MM.1S (cell line): ENCODE data around the gene RABGAP1L.

Source experiments
- DNase-seq: peaks from one replicate; pipeline ENCODE4 v3.0.0-alpha.2; 2015
- H2AFZ ChIP-seq: fragments of 300-600 bp; sonication (generic); 2 replicates; pipeline ENCODE4 v1.6.0; 2016; ENCODE audit warnings: antibody characterized with exemption, low read length
- H3F3A ChIP-seq: fragments of 300-600 bp; sonication (generic); 2 replicates; pipeline ENCODE4 v1.6.1; 2016; ENCODE audit warnings: mild to moderate bottlenecking, antibody characterized with exemption, low read length, moderate library complexity, mixed read lengths; ENCODE audit not compliant: insufficient read depth
- H3K27ac ChIP-seq: fragments of 300-600 bp; sonication (generic); 2 replicates; pipeline ENCODE4 v1.5.1; 2016; ENCODE audit warnings: mild to moderate bottlenecking, low read length
- H3K27me3 ChIP-seq: fragments of 300-600 bp; sonication (generic); replicated peaks from 2 replicates; pipeline ENCODE4 v1.6.0; 2016; ENCODE audit warnings: low read length; ENCODE audit not compliant: insufficient read depth
- H3K36me3 ChIP-seq: fragments of 300-600 bp; sonication (generic); replicated peaks from 2 replicates; pipeline ENCODE4 v1.6.1; 2016; ENCODE audit warnings: mild to moderate bottlenecking, low read length, mixed read lengths; ENCODE audit not compliant: insufficient read depth
- H3K4me1 ChIP-seq: fragments of 300-600 bp; sonication (generic); 2 replicates; pipeline ENCODE4 v1.6.1; 2016; ENCODE audit warnings: low read length, mixed read lengths
- H3K4me2 ChIP-seq: fragments of 300-600 bp; sonication (generic); 2 replicates; pipeline ENCODE4 v1.6.0; 2016; ENCODE audit warnings: low read depth, low read length
- H3K4me3 ChIP-seq: fragments of 300-600 bp; sonication (generic); 2 replicates; pipeline ENCODE4 v1.5.1; 2016; ENCODE audit warnings: low read length, mixed read lengths
- H3K79me2 ChIP-seq: fragments of 300-600 bp; sonication (generic); 2 replicates; pipeline ENCODE4 v1.6.1; 2016; ENCODE audit warnings: mixed run types, low read length, mixed read lengths
- H3K9ac ChIP-seq: fragments of 300-600 bp; sonication (generic); 2 replicates; pipeline ENCODE4 v1.6.1; 2016; ENCODE audit warnings: low read length, mixed read lengths
- H3K9me2 ChIP-seq: fragments of 300-600 bp; sonication (generic); replicated peaks from 2 replicates; pipeline ENCODE4 v1.6.1; 2016; ENCODE audit warnings: mild to moderate bottlenecking, low read length, mixed read lengths; ENCODE audit not compliant: insufficient read depth
- H3K9me3 ChIP-seq: fragments of 300-600 bp; sonication (generic); replicated peaks from 2 replicates; pipeline ENCODE4 v1.6.1; 2016; ENCODE audit warnings: mild to moderate bottlenecking, low read length, mixed read lengths; ENCODE audit not compliant: insufficient read depth
- H4K20me1 ChIP-seq: fragments of 300-600 bp; sonication (generic); 2 replicates; pipeline ENCODE4 v1.6.1; 2016; ENCODE audit warnings: mild to moderate bottlenecking, low read length, moderate library complexity, mixed read lengths; ENCODE audit not compliant: insufficient read depth
- CTCF ChIP-seq: fragments of 300-600 bp; sonication (generic); IDR thresholded peaks from 2 replicates; pipeline ENCODE4 v1.5.1; 2016; ENCODE audit warnings: antibody characterized with exemption, low read length, mixed read lengths
- EZH2 ChIP-seq: fragments of 300-600 bp; sonication (generic); optimal IDR thresholded peaks from 2 replicates; pipeline ENCODE3; 2017; ENCODE audit warnings: low read depth, mild to moderate bottlenecking, antibody characterized with exemption, low read length, mixed read lengths
- EZH2phosphoT487 ChIP-seq: fragments of 300-600 bp; sonication (generic); IDR thresholded peaks from 2 replicates; pipeline ENCODE4 v1.6.1; 2018; ENCODE audit warnings: antibody characterized with exemption, low read length

Gene RABGAP1L

GRCh38 chr1:174949645-174950044, 790.3 kb downstream of the RABGAP1L start:
- H3K9me2 ChIP-seq, result no peaks in the 10 kb centered on the region
- H3K79me2 ChIP-seq, result no peaks in the 10 kb centered on the region
- DNase-seq, result no peak
- no peak overlapping the region for H3K4me3 ChIP-seq
- H2AFZ ChIP-seq, result no peak overlapping the region
- H3K27me3 ChIP-seq, result no peaks in the 10 kb centered on the region
- no peak overlapping the region for H3K4me2 ChIP-seq
- no peak overlapping the region for H3K27ac ChIP-seq
- H3K36me3 ChIP-seq, result no peaks in the 10 kb centered on the region
- H3F3A ChIP-seq, result peaks cover 8% of the 10 kb centered on the region; the same call in 1 of the 2 replicates
- no peaks in the 10 kb centered on the region for H3K9me3 ChIP-seq
- H3K9ac ChIP-seq, result no peak overlapping the region
- no peaks in the 10 kb centered on the region for H4K20me1 ChIP-seq
- no peak for TF ChIP-seq EZH2
- TF ChIP-seq CTCF, result no peak
- TF ChIP-seq EZH2phosphoT487, result no peak
- H3K4me1 ChIP-seq, result peaks cover 23% of the 10 kb centered on the region

GRCh38 chr1:174953285-174954072, 794.2 kb downstream of the RABGAP1L start:
- no peaks in the 10 kb centered on the region for H3K36me3 ChIP-seq
- no peaks in the 10 kb centered on the region for H3K79me2 ChIP-seq
- no peaks in the 10 kb centered on the region for H4K20me1 ChIP-seq
- H3F3A ChIP-seq, result peaks cover 30% of the 10 kb centered on the region
- no peak overlapping the region for H2AFZ ChIP-seq
- H3K9me3 ChIP-seq, result no peaks in the 10 kb centered on the region
- DNase-seq, result no peak
- peak overlapping the region; percentile 50 for H3K4me2 ChIP-seq
- H3K27me3 ChIP-seq, result no peaks in the 10 kb centered on the region
- no peaks in the 10 kb centered on the region for H3K9me2 ChIP-seq
- no peak overlapping the region for H3K4me3 ChIP-seq
- H3K4me1 ChIP-seq, result peaks cover 49% of the 10 kb centered on the region
- TF ChIP-seq EZH2, result no peak
- no peak for TF ChIP-seq CTCF
- H3K27ac ChIP-seq, result no peak overlapping the region
- H3K9ac ChIP-seq, result no peak overlapping the region

- no peak overlapping the region for H3K9ac ChIP-seq
- peaks cover 48% of the 10 kb centered on the region for H3K4me1 ChIP-seq
- H3K9me2 ChIP-seq, result no peaks in the 10 kb centered on the region
- H3K27me3 ChIP-seq, result no peaks in the 10 kb centered on the region
- H3K9me3 ChIP-seq, result no peaks in the 10 kb centered on the region
- H3K4me2 ChIP-seq, result peak overlapping the region; percentile 50
- H3F3A ChIP-seq, result peaks cover 30% of the 10 kb centered on the region
- no peak overlapping the region for H3K4me3 ChIP-seq
- H3K79me2 ChIP-seq, result no peaks in the 10 kb centered on the region
- DNase-seq, result no peak
- no peaks in the 10 kb centered on the region for H4K20me1 ChIP-seq
- H3K27ac ChIP-seq, result peak overlapping the region; percentile 33; the same call in 1 of the 2 replicates
- no peak for TF ChIP-seq CTCF
- TF ChIP-seq EZH2phosphoT487, result no peak
- no peak for TF ChIP-seq EZH2
- H2AFZ ChIP-seq, result no peak overlapping the region
- no peaks in the 10 kb centered on the region for H3K36me3 ChIP-seq
Observed at GRCh38 chr1:174954073-174954460, 794.7 kb downstream of the RABGAP1L start.
